Progenitor cell of endocrine pancreas (in vitro differentiated cells): ENCODE results near the gene LEAP2. TPM values are rescaled to one million over a fixed set of nuclear protein-coding genes. Genes with fewer than 3 reads are reported as not detected.

Source experiments
- DNase-seq: peaks from one replicate; pipeline ENCODE4 v3.0.0; 2021; ENCODE audit warnings: low spot score; ENCODE audit not compliant: unreplicated experiment
- H3K27ac Mint-ChIP-seq: 2 replicates; pipeline ENCODE4 v1.8.0; 2021; ENCODE audit warnings: mild to moderate bottlenecking, moderate library complexity, mixed read lengths
- H3K27me3 Mint-ChIP-seq: 2 replicates; pipeline ENCODE4 v1.8.0; 2021; ENCODE audit warnings: mixed read lengths
- H3K36me3 Mint-ChIP-seq: 2 replicates; pipeline ENCODE4 v1.8.0; 2022; ENCODE audit warnings: mixed read lengths; ENCODE audit not compliant: insufficient read depth
- H3K4me1 Mint-ChIP-seq: 2 replicates; pipeline ENCODE4 v1.8.0; 2021; ENCODE audit warnings: low read depth, mixed read lengths
- H3K4me3 Mint-ChIP-seq: 2 replicates; pipeline ENCODE4 v1.8.0; 2021; ENCODE audit warnings: low read depth, mild to moderate bottlenecking, moderate library complexity, mixed read lengths
- H3K9me3 Mint-ChIP-seq: 2 replicates; pipeline ENCODE4 v1.8.0; 2021; ENCODE audit warnings: low read depth, mixed read lengths
- CTCF ChIP-seq: fragments of 200-600 bp; sonication (generic); IDR thresholded peaks from one replicate; pipeline ENCODE4 v1.5.0; 2021; ENCODE audit warnings: antibody characterized with exemption, mild to moderate bottlenecking; ENCODE audit not compliant: unreplicated experiment
- total RNA-seq: library from RNA; stranded (reverse); gene quantifications from 2 replicates; pipeline ENCODE4 v1.2.1, GENCODE V29; 2021

Gene LEAP2
- total RNA-seq, 1 donor from 2014 or later: 1.7 TPM

GRCh38 chr5:132889501-132889900, 16.0 kb downstream of the LEAP2 start:
- Mint-ChIP-seq H3K27me3 (no peaks in the 10 kb centered on the region), H3K4me1 (peaks cover 7% of the 10 kb centered on the region), H3K36me3 (peaks cover 39% of the 10 kb centered on the region), H3K27ac (no peak overlapping the region), H3K4me3 (no peak overlapping the region), H3K9me3 (no peaks in the 10 kb centered on the region)
- no peak for DNase-seq
- no peak for TF ChIP-seq CTCF

GRCh38 chr5:132890817-132891216, 17.3 kb downstream of the LEAP2 start:
- H3K4me3 Mint-ChIP-seq: no peak overlapping the region
- peaks cover 7% of the 10 kb centered on the region for H3K4me1 Mint-ChIP-seq
- peaks cover 42% of the 10 kb centered on the region for H3K36me3 Mint-ChIP-seq
- H3K9me3 Mint-ChIP-seq: no peaks in the 10 kb centered on the region
- DNase-seq: no peak
- TF ChIP-seq CTCF: no peak
- no peak overlapping the region for H3K27ac Mint-ChIP-seq
- no peaks in the 10 kb centered on the region for H3K27me3 Mint-ChIP-seq

- Mint-ChIP-seq H3K36me3 (peaks cover 48% of the 10 kb centered on the region), H3K4me3 (no peak overlapping the region), H3K9me3 (no peaks in the 10 kb centered on the region), H3K4me1 (peaks cover 7% of the 10 kb centered on the region), H3K27ac (no peak overlapping the region), H3K27me3 (no peaks in the 10 kb centered on the region)
- TF ChIP-seq CTCF: no peak
- DNase-seq: no peak
Measured at GRCh38 chr5:132895719-132896305, 22.3 kb downstream of the LEAP2 start.

- no peak for DNase-seq
- H3K27ac Mint-ChIP-seq: peak overlapping the region; percentile 56
- no peaks in the 10 kb centered on the region for H3K27me3 Mint-ChIP-seq
- H3K4me1 Mint-ChIP-seq: peaks cover 9% of the 10 kb centered on the region
- no peak overlapping the region for H3K4me3 Mint-ChIP-seq
- TF ChIP-seq CTCF: no peak
- H3K36me3 Mint-ChIP-seq: peaks cover 52% of the 10 kb centered on the region
- H3K9me3 Mint-ChIP-seq: no peaks in the 10 kb centered on the region
Measured at GRCh38 chr5:132896685-132897084, 23.2 kb downstream of the LEAP2 start.

GRCh38 chr5:132898094-132898493, 24.6 kb downstream of the LEAP2 start:
- Mint-ChIP-seq H3K4me1 (peaks cover 2% of the 10 kb centered on the region), H3K36me3 (peaks cover 42% of the 10 kb centered on the region), H3K4me3 (no peak overlapping the region), H3K9me3 (no peaks in the 10 kb centered on the region), H3K27ac (no peak overlapping the region), H3K27me3 (no peaks in the 10 kb centered on the region)
- no peak for DNase-seq
- TF ChIP-seq CTCF: no peak
